Endodermal cell (in vitro differentiated cells): ENCODE results near the gene MICALL1. TPM values are rescaled to one million over a fixed set of nuclear protein-coding genes. Genes with fewer than 3 reads are reported as not detected.

Experiments used
- DNase-seq: peaks from one replicate; pipeline ENCODE4 v3.0.0-alpha.2; 2017
- H3K27ac ChIP-seq: 2 replicates; pipeline ENCODE4 v1.5.1; 2013; ENCODE audit warnings: mild to moderate bottlenecking, low read depth, low read length, moderate library complexity
- H3K27me3 ChIP-seq: 2 replicates; pipeline ENCODE4 v1.6.1; 2013; ENCODE audit warnings: mild to moderate bottlenecking, low read length, moderate library complexity; ENCODE audit not compliant: insufficient read depth, control insufficient read depth, poor library complexity, severe bottlenecking
- H3K36me3 ChIP-seq: 2 replicates; pipeline ENCODE4 v1.7.0; 2013; ENCODE audit warnings: mild to moderate bottlenecking, low read length, moderate library complexity; ENCODE audit not compliant: control insufficient read depth, insufficient read depth
- H3K4me1 ChIP-seq: one replicate; pipeline ENCODE4 v1.7.0; 2013; ENCODE audit warnings: low read length; ENCODE audit not compliant: control insufficient read depth, insufficient read depth
- H3K4me3 ChIP-seq: 2 replicates; pipeline ENCODE4 v1.5.1; 2013; ENCODE audit warnings: mild to moderate bottlenecking, low read length, moderate library complexity
- H3K9ac ChIP-seq: 2 replicates; pipeline ENCODE4 v1.6.1; 2013; ENCODE audit warnings: mild to moderate bottlenecking, low read length, moderate library complexity; ENCODE audit not compliant: poor library complexity, severe bottlenecking; ENCODE audit errors: extremely low read depth
- H3K9me3 ChIP-seq: 2 replicates; pipeline ENCODE4 v1.6.1; 2013; ENCODE audit warnings: mild to moderate bottlenecking, low read length, moderate library complexity; ENCODE audit not compliant: control insufficient read depth
- H3K27ac Mint-ChIP-seq: 2 replicates; pipeline ENCODE4 v1.8.0; 2020; ENCODE audit warnings: mixed read lengths
- H3K27me3 Mint-ChIP-seq: 2 replicates; pipeline ENCODE4 v1.8.0; 2021; ENCODE audit warnings: mild to moderate bottlenecking, mixed read lengths; ENCODE audit not compliant: insufficient read depth
- H3K36me3 Mint-ChIP-seq: 2 replicates; pipeline ENCODE4 v1.8.0; 2020; ENCODE audit warnings: low read depth, mixed read lengths
- H3K4me1 Mint-ChIP-seq: 2 replicates; pipeline ENCODE4 v1.8.0; 2020; ENCODE audit warnings: mixed read lengths
- H3K4me3 Mint-ChIP-seq: 2 replicates; pipeline ENCODE4 v1.8.0; 2020; ENCODE audit warnings: mild to moderate bottlenecking, moderate library complexity, mixed read lengths
- H3K9me3 Mint-ChIP-seq: 2 replicates; pipeline ENCODE4 v1.8.0; 2020; ENCODE audit warnings: mild to moderate bottlenecking, mixed read lengths
- WGBS, 2 experiments: methylation state at CpG; one replicate each; pipeline versions ENCODE4 v1.1.5 to v1.1.7; 2013; ENCODE audit warnings: missing lambda C conversion rate in 2 of 2, mixed read lengths in 1 of 2; ENCODE audit not compliant: insufficient coverage in 1 of 2, insufficient read length in 1 of 2; 5-methylcytosine and 5-hydroxymethylcytosine counted together
- total RNA-seq, 2 donors: library from RNA; stranded (reverse); fragmentation: NEBNext Ultra II Directional in 1 of 2; extraction: Animal tissue kit (Norgen Biotek cat#: 25700) in 1 of 2; gene quantifications; 2 replicates in 1 of 2; 3 replicates in 1 of 2; pipeline ENCODE4 v1.2.1, GENCODE V29; 2021
- TF ChIP-seq, protein P1 (sequence below): fragments of 200-600 bp; sonication (generic); conservative IDR thresholded peaks from 2 replicates; pipeline ENCODE4 v1.5.0; 2021; ENCODE audit warnings: antibody characterized with exemption, mild to moderate bottlenecking

The MICALL1 gene
- total RNA-seq, 2 donors from 2014 or later: 33.5 to 36.6 TPM

DNA sequence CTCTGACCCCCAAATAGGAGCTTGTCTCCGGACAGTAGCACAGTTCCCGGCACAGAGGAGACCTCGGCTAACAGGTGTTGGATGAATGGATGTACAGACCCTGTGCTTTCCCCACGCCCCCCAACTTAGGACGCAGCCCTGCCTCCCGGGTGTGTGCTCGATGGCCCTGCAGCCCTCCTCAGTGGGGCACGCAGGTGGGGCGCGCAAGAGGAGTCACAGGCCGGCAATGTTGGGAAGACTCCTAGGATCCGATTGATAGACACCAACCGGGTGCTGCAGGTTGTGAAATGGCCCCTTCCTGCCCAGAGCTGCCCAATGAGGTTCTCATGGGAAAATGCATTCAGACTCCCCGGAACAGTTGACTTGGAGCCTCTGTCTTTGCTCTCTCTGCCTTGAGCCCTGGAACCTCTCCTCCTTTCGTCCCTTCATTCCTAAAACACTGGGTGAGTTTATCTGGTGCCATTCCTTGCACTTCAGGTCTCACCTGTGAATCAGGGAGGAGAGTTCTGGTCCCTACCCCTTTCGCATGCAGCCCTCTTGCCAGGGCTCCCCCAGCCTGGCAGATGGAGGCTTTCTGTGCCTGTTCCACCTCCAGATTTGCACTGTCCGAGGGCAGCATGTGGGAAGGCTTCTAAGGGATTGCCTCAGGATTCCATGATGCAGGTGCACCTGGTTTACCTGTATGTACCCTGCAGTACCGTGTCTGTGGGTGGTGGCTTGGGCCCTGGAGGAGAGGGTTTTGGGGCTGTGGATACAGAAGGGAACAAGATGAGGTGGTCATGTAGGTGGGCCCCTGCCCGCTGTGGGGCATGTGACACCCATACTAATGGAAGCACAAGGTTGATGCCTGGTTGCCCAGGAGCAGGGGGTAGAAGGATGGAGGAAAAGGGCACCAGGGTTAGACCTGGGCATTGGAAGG is 1.2 kb downstream of the MICALL1 start:
- H3K27ac Mint-ChIP-seq: peak overlapping the region; percentile 74
- no peaks in the 10 kb centered on the region for H3K9me3 Mint-ChIP-seq
- no peak overlapping the region for H3K27ac ChIP-seq
- H3K36me3 Mint-ChIP-seq: peaks cover 6% of the 10 kb centered on the region
- peaks cover 12% of the 10 kb centered on the region for H3K4me1 ChIP-seq
- WGBS, 2 experiments: 76 to 80% methylated on average over 15 to 19 of the region's 19 CpGs
- peaks cover 3% of the 10 kb centered on the region for H3K36me3 ChIP-seq
- peak overlapping the region; percentile 38 for H3K9ac ChIP-seq
- H3K9me3 ChIP-seq: no peaks in the 10 kb centered on the region
- H3K4me3 ChIP-seq: peak overlapping the region; percentile 82
- no peak for DNase-seq
- H3K27me3 Mint-ChIP-seq: no peaks in the 10 kb centered on the region
- peak overlapping the region; percentile 75 for H3K4me3 Mint-ChIP-seq
- no peaks in the 10 kb centered on the region for H3K27me3 ChIP-seq
- TF ChIP-seq, protein P1, sequence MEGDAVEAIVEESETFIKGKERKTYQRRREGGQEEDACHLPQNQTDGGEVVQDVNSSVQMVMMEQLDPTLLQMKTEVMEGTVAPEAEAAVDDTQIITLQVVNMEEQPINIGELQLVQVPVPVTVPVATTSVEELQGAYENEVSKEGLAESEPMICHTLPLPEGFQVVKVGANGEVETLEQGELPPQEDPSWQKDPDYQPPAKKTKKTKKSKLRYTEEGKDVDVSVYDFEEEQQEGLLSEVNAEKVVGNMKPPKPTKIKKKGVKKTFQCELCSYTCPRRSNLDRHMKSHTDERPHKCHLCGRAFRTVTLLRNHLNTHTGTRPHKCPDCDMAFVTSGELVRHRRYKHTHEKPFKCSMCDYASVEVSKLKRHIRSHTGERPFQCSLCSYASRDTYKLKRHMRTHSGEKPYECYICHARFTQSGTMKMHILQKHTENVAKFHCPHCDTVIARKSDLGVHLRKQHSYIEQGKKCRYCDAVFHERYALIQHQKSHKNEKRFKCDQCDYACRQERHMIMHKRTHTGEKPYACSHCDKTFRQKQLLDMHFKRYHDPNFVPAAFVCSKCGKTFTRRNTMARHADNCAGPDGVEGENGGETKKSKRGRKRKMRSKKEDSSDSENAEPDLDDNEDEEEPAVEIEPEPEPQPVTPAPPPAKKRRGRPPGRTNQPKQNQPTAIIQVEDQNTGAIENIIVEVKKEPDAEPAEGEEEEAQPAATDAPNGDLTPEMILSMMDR: no peak
- H3K4me1 Mint-ChIP-seq: peaks cover 37% of the 10 kb centered on the region

DNA sequence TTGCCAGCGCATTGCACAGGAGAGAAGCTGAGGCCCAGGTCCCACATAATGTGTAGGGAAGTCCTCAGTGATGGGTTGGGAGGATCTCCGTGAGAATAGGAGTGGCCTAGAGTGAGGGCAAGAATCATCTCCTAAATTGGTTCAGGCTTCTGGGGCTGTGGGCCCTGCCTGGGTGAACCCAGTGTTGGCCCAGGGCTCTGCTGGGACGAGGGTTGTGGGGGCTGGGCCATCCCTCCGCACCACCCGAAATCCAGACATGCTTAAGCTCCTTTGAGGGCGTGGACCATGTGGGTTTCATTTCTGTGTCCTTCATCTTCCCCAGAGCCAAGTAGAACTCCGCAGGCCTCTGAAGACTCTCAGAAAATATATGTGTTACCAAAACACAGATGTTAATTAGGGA is 3.7 kb downstream of the MICALL1 start:
- H3K9me3 Mint-ChIP-seq: no peaks in the 10 kb centered on the region
- H3K4me1 Mint-ChIP-seq: peaks cover 37% of the 10 kb centered on the region
- Histone ChIP-seq H3K36me3 (peaks cover 4% of the 10 kb centered on the region), H3K27me3 (no peaks in the 10 kb centered on the region), H3K4me1 (peaks cover 12% of the 10 kb centered on the region), H3K9me3 (no peaks in the 10 kb centered on the region), H3K27ac (no peak overlapping the region), H3K4me3 (no peak overlapping the region), H3K9ac (no peak overlapping the region)
- no peak overlapping the region for H3K27ac Mint-ChIP-seq
- DNase-seq: no peak
- peaks cover 14% of the 10 kb centered on the region for H3K36me3 Mint-ChIP-seq
- H3K4me3 Mint-ChIP-seq: no peak overlapping the region
- TF ChIP-seq, protein P1: no peak
- 90 to 95% methylated on average over 3 to 7 of the region's 7 CpGs for WGBS, 2 experiments
- no peaks in the 10 kb centered on the region for H3K27me3 Mint-ChIP-seq

DNA sequence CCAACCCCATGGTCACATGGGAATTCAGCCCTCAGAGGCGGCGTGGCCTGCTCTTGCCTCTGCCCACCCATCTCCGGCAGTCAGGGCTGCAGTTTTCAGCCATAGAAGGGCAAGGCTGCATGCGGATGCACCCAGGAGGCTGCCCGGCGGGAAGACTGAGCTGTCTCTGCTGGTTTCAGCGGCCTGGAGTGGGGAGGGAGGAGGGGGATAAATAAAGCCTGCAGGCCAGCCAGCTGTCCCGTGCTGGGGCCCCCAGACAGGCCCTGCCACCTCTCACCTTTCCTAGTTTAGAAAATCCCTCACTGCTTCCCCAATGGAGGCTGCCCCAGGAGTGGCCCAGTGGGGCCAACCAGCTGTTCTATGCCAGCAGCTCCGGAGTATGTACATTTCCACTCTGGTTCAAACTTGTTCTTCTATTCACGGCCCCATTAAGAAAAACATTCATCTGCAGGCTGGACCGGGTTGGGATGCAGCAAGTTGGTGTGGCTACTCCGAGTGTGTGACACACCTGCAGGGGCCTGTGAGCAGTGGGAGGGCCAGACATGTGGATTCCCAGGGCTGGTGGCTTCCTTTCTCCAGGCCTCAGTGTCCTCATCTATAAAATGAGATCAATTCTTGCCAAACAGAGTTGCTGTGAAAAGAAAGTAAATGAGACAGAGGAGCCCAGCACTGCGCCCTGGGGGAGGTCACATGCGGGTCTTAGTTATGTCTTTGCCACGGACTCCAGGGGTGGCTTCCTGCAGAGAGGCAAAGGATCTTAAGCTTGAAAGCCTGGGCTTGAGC is 5.0 kb downstream of the MICALL1 start:
- Mint-ChIP-seq H3K27me3 (no peaks in the 10 kb centered on the region), H3K27ac (peak overlapping the region; percentile 78), H3K36me3 (peaks cover 14% of the 10 kb centered on the region), H3K9me3 (no peaks in the 10 kb centered on the region), H3K4me3 (no peak overlapping the region), H3K4me1 (peaks cover 33% of the 10 kb centered on the region)
- Histone ChIP-seq H3K36me3 (peaks cover 9% of the 10 kb centered on the region), H3K9me3 (no peaks in the 10 kb centered on the region), H3K4me1 (peaks cover 12% of the 10 kb centered on the region), H3K9ac (no peak overlapping the region), H3K27ac (peak overlapping the region; percentile 44), H3K4me3 (no peak overlapping the region), H3K27me3 (no peaks in the 10 kb centered on the region)
- DNase-seq: peak; percentile 72
- WGBS, 2 experiments: 68 to 83% methylated on average over 6 to 15 of the region's 15 CpGs
- TF ChIP-seq, protein P1: no peak
